Osteoblast (primary cell): ENCODE measurements around the gene GPR158. TPM values are rescaled to one million over a fixed set of nuclear protein-coding genes. Genes with fewer than 3 reads are reported as not detected.

ENCODE experiments used
- DNase-seq: peaks from one replicate; pipeline ENCODE4 v3.0.0; 2011; ENCODE audit warnings: low spot score, mixed read lengths; ENCODE audit not compliant: insufficient read length; ENCODE audit errors: missing footprints
- H2AFZ ChIP-seq: 2 replicates; pipeline ENCODE4 v1.6.0; 2011; ENCODE audit warnings: mild to moderate bottlenecking, low read length
- H3K27ac ChIP-seq: 2 replicates; pipeline ENCODE4 v1.5.1; 2011; ENCODE audit warnings: mild to moderate bottlenecking, low read depth, low read length, moderate library complexity
- H3K27me3 ChIP-seq: 2 replicates; pipeline ENCODE4 v1.6.0; 2012; ENCODE audit warnings: mild to moderate bottlenecking, control low read depth, inconsistent platforms, low read length, moderate library complexity; ENCODE audit not compliant: insufficient read depth
- H3K36me3 ChIP-seq: 2 replicates; pipeline ENCODE4 v1.5.1; 2011; ENCODE audit warnings: mild to moderate bottlenecking, low read length, control low read depth, moderate library complexity; ENCODE audit not compliant: insufficient read depth
- H3K4me1 ChIP-seq: 2 replicates; pipeline ENCODE4 v1.5.1; 2011; ENCODE audit warnings: mild to moderate bottlenecking, low read length, control low read depth, moderate library complexity; ENCODE audit not compliant: insufficient read depth
- H3K4me2 ChIP-seq: 2 replicates; pipeline ENCODE4 v1.6.0; 2011; ENCODE audit warnings: mild to moderate bottlenecking, low read length; ENCODE audit not compliant: insufficient read depth
- H3K4me3 ChIP-seq: fragments of 200-600 bp; sonication (generic); 3 replicates; pipeline ENCODE4 v1.5.1; 2012; ENCODE audit warnings: mild to moderate bottlenecking, low read length, inconsistent platforms; ENCODE audit not compliant: insufficient read depth
- H3K79me2 ChIP-seq: 2 replicates; pipeline ENCODE4 v1.6.0; 2012; ENCODE audit warnings: mild to moderate bottlenecking, low read length, control low read depth, inconsistent platforms; ENCODE audit not compliant: insufficient read depth
- H3K9me3 ChIP-seq: 2 replicates; pipeline ENCODE4 v1.5.1; 2011; ENCODE audit warnings: low read depth, low read length, control low read depth
- H4K20me1 ChIP-seq: 2 replicates; pipeline ENCODE4 v1.6.0; 2012; ENCODE audit warnings: mild to moderate bottlenecking, low read length, control low read depth; ENCODE audit not compliant: insufficient read depth
- CTCF ChIP-seq: IDR thresholded peaks from 2 replicates; pipeline ENCODE4 v1.5.1; 2011; ENCODE audit warnings: mild to moderate bottlenecking, low read depth, low read length, moderate library complexity; ENCODE audit errors: extremely low read depth
- total RNA-seq: library from RNA; depleted of rRNA; stranded (reverse); fragments of >200 nt; gene quantifications from 2 replicates; pipeline ENCODE4 v1.2.3, GENCODE V29; 2012

Gene GPR158
- total RNA-seq, 1 donor: under 0.01 TPM

GRCh38 chr10:25562547-25562946 lies 387.7 kb downstream of the GPR158 start:
- Histone ChIP-seq H3K27me3 (no peaks in the 10 kb centered on the region), H3K36me3 (no peaks in the 10 kb centered on the region), H3K27ac (no peak overlapping the region), H3K4me1 (no peaks in the 10 kb centered on the region), H4K20me1 (no peaks in the 10 kb centered on the region), H3K4me2 (no peak overlapping the region), H3K4me3 (no peak overlapping the region), H3K79me2 (no peaks in the 10 kb centered on the region), H2AFZ (no peak overlapping the region), H3K9me3 (no peaks in the 10 kb centered on the region)
- TF ChIP-seq CTCF: no peak
- no peak for DNase-seq

GRCh38 chr10:25564351-25564750 lies 389.6 kb downstream of the GPR158 start:
- Histone ChIP-seq H3K79me2 (no peaks in the 10 kb centered on the region), H3K36me3 (no peaks in the 10 kb centered on the region), H4K20me1 (no peaks in the 10 kb centered on the region), H3K27ac (no peak overlapping the region), H3K4me1 (no peaks in the 10 kb centered on the region), H3K9me3 (no peaks in the 10 kb centered on the region), H3K4me2 (no peak overlapping the region), H3K27me3 (no peaks in the 10 kb centered on the region), H3K4me3 (no peak overlapping the region), H2AFZ (no peak overlapping the region)
- DNase-seq: no peak
- TF ChIP-seq CTCF: no peak

GRCh38 chr10:25565570-25565969 lies 390.8 kb downstream of the GPR158 start:
- H3K4me1 ChIP-seq: no peaks in the 10 kb centered on the region
- H3K27ac ChIP-seq: no peak overlapping the region
- H3K27me3 ChIP-seq: no peaks in the 10 kb centered on the region
- H2AFZ ChIP-seq: no peak overlapping the region
- TF ChIP-seq CTCF: no peak
- H3K36me3 ChIP-seq: no peaks in the 10 kb centered on the region
- no peak overlapping the region for H3K4me2 ChIP-seq
- no peaks in the 10 kb centered on the region for H4K20me1 ChIP-seq
- no peak overlapping the region for H3K4me3 ChIP-seq
- no peak for DNase-seq
- H3K9me3 ChIP-seq: no peaks in the 10 kb centered on the region
- H3K79me2 ChIP-seq: no peaks in the 10 kb centered on the region

GRCh38 chr10:25573316-25573715 lies 398.5 kb downstream of the GPR158 start:
- H4K20me1 ChIP-seq: no peaks in the 10 kb centered on the region
- H3K27ac ChIP-seq: no peak overlapping the region
- no peaks in the 10 kb centered on the region for H3K27me3 ChIP-seq
- DNase-seq: no peak
- no peak overlapping the region for H2AFZ ChIP-seq
- H3K9me3 ChIP-seq: no peaks in the 10 kb centered on the region
- no peak for TF ChIP-seq CTCF
- H3K4me2 ChIP-seq: no peak overlapping the region
- no peaks in the 10 kb centered on the region for H3K79me2 ChIP-seq
- H3K36me3 ChIP-seq: no peaks in the 10 kb centered on the region
- H3K4me3 ChIP-seq: no peak overlapping the region
- H3K4me1 ChIP-seq: no peaks in the 10 kb centered on the region
